NT2/D1 (cell line): ENCODE measurements around the gene ATM.

ENCODE experiments used
- SUZ12 ChIP-seq: IDR thresholded peaks from 2 replicates; pipeline ENCODE4 v1.6.1; 2011; ENCODE audit not compliant: insufficient read length, insufficient read depth; ENCODE audit errors: extremely low read depth
- YY1 ChIP-seq: IDR thresholded peaks from 2 replicates; pipeline ENCODE4 v1.6.1; 2011; ENCODE audit not compliant: insufficient read length, insufficient read depth
- ZNF274 ChIP-seq: IDR thresholded peaks from 2 replicates; pipeline ENCODE4 v1.6.1; 2011; ENCODE audit warnings: mild to moderate bottlenecking, low read depth, low read length

DNA sequence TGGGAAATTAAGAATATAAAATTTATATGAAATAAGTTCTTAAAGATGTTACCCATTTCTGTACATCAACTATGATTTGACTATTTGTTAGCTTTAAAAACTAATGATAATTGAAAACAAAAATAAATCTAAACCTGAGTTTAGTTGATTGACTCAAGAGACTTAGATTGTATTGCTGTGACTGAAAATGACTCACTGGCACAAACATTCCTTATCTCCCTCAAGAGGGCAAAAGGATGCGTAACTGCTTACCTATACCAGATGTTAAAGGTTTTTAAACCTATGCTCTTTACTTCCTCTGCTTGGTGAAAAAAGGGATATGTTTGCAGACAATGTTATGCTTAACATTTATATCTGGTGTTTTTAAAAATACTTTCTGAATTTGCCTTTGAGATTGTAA, 30.3 kb downstream of the ATM start:
- TF ChIP-seq SUZ12 (no peak), YY1 (no peak), ZNF274 (no peak)
